IMR-90 (cell line): ENCODE measurements around the gene RAMP3. TPM values are rescaled to one million over a fixed set of nuclear protein-coding genes. Genes with fewer than 3 reads are reported as not detected.

ENCODE experiments used
- ATAC-seq: fragments of 200-7000 bp; cut with Tn5 transposase; 2 replicates; pipeline ENCODE4 v1.9.1; 2020; ENCODE audit warnings: low read depth, mild to moderate bottlenecking, moderate library complexity
- BruUV-seq: library from RNA; stranded (reverse); fragments of 400-500 nt; replicated peaks from 2 replicates; lab custom pipeline; 2021; lab: Mats Ljungman, UMichigan
- CTCF ChIA-PET: fragments of 300-600 bp; formaldehyde crosslinking; extraction: SDS; loops from one replicate; lab custom pipeline; 2021; ENCODE audit warnings: antibody characterized with exemption; lab: Yijun Ruan, JAX
- POLR2A ChIA-PET: fragments of 300-600 bp; sonication (Branson Sonifier 250); formaldehyde crosslinking; loops from one replicate; lab custom pipeline; 2022; ENCODE audit warnings: antibody characterized with exemption; ENCODE audit not compliant: unreplicated experiment; lab: Charles Lee
- DNase-seq: peaks from one replicate; pipeline ENCODE4 v3.0.0; 2013
- H2AFZ ChIP-seq: replicated peaks from 2 replicates; pipeline ENCODE3; 2013; ENCODE audit warnings: low read length, mild to moderate bottlenecking; ENCODE audit not compliant: poor library complexity
- H2AK5ac ChIP-seq: 2 replicates; pipeline ENCODE4 v1.6.1; 2013; ENCODE audit warnings: low read depth, low read length, inconsistent platforms
- H2AK9ac ChIP-seq: replicated peaks from 2 replicates; pipeline ENCODE3; 2013; ENCODE audit warnings: mild to moderate bottlenecking, low read depth, low read length, moderate library complexity; ENCODE audit not compliant: poor library complexity
- H2BK120ac ChIP-seq: 2 replicates; pipeline ENCODE4 v1.6.1; 2013; ENCODE audit warnings: low read depth, low read length, inconsistent platforms
- H2BK15ac ChIP-seq: 3 replicates; pipeline ENCODE4 v1.6.1; 2013; ENCODE audit warnings: low read depth, low read length, inconsistent platforms
- H2BK20ac ChIP-seq: 2 replicates; pipeline ENCODE4 v1.6.1; 2013; ENCODE audit warnings: low read depth, mild to moderate bottlenecking, inconsistent platforms, low read length, moderate library complexity
- H2BK5ac ChIP-seq: 2 replicates; pipeline ENCODE4 v1.6.1; 2013; ENCODE audit warnings: mild to moderate bottlenecking, low read depth, low read length, inconsistent platforms; ENCODE audit not compliant: poor library complexity, severe bottlenecking
- H3K14ac ChIP-seq: replicated peaks from 2 replicates; pipeline ENCODE4 v1.6.1; 2013; ENCODE audit warnings: low read depth, low read length, inconsistent platforms
- H3K18ac ChIP-seq: 2 replicates; pipeline ENCODE4 v1.6.1; 2013; ENCODE audit warnings: low read depth, low read length, control low read depth
- H3K23ac ChIP-seq: 2 replicates; pipeline ENCODE4 v1.6.1; 2013; ENCODE audit warnings: low read depth, low read length, inconsistent platforms
- H3K27ac ChIP-seq: 2 replicates; pipeline ENCODE4 v1.5.1; 2013; ENCODE audit warnings: mild to moderate bottlenecking, control low read depth, low read length; ENCODE audit not compliant: insufficient read depth
- H3K27me3 ChIP-seq: 2 replicates; pipeline ENCODE4 v1.6.1; 2013; ENCODE audit warnings: low read length; ENCODE audit not compliant: control insufficient read depth, insufficient read depth
- H3K36me3 ChIP-seq: 2 replicates; pipeline ENCODE4 v1.6.1; 2013; ENCODE audit warnings: low read length, mixed read lengths; ENCODE audit not compliant: control insufficient read depth, insufficient read depth
- H3K4ac ChIP-seq: 2 replicates; pipeline ENCODE4 v1.6.1; 2013; ENCODE audit warnings: low read depth, low read length, inconsistent platforms
- H3K4me1 ChIP-seq: 2 replicates; pipeline ENCODE4 v1.6.1; 2013; ENCODE audit warnings: low read length, mixed read lengths; ENCODE audit not compliant: control insufficient read depth, insufficient read depth
- H3K4me2 ChIP-seq: 2 replicates; pipeline ENCODE4 v1.6.1; 2013; ENCODE audit warnings: low read depth, mild to moderate bottlenecking, control low read depth, low read length, moderate library complexity
- H3K4me3 ChIP-seq: 2 replicates; pipeline ENCODE4 v1.5.1; 2013; ENCODE audit warnings: low read depth, mild to moderate bottlenecking, control low read depth, low read length, moderate library complexity; ENCODE audit not compliant: insufficient read depth
- H3K56ac ChIP-seq: 2 replicates; pipeline ENCODE4 v1.6.1; 2013; ENCODE audit warnings: low read length, inconsistent platforms; ENCODE audit not compliant: insufficient read depth; ENCODE audit errors: extremely low read depth
- H3K79me1 ChIP-seq, 2 experiments: 2 replicates each; pipeline ENCODE4 v1.6.1; 2013; ENCODE audit warnings: low read length in 2 of 2, inconsistent platforms in 1 of 2, low read depth in 1 of 2
- H3K9ac ChIP-seq: 2 replicates; pipeline ENCODE4 v1.6.1; 2013; ENCODE audit warnings: low read depth, low read length, control low read depth
- H3K9me1 ChIP-seq: 2 replicates; pipeline ENCODE4 v1.6.1; 2013; ENCODE audit warnings: low read length, inconsistent platforms; ENCODE audit not compliant: insufficient read depth
- H3K9me3 ChIP-seq: 2 replicates; pipeline ENCODE4 v1.6.1; 2013; ENCODE audit warnings: low read length; ENCODE audit not compliant: control insufficient read depth, insufficient read depth
- H4K20me1 ChIP-seq: 2 replicates; pipeline ENCODE4 v1.6.1; 2013; ENCODE audit warnings: low read length, inconsistent platforms; ENCODE audit not compliant: insufficient read depth
- H4K5ac ChIP-seq: 2 replicates; pipeline ENCODE4 v1.6.1; 2013; ENCODE audit warnings: mild to moderate bottlenecking, low read depth, low read length, control low read depth
- H4K8ac ChIP-seq, 2 experiments: 2 replicates each; pipeline ENCODE4 v1.6.1; 2013; ENCODE audit warnings: low read depth in 2 of 2, low read length in 2 of 2, control low read depth in 1 of 2, inconsistent platforms in 1 of 2
- H4K91ac ChIP-seq: 2 replicates; pipeline ENCODE4 v1.6.1; 2013; ENCODE audit warnings: low read depth, low read length, inconsistent platforms; ENCODE audit not compliant: insufficient read depth
- BHLHE40 ChIP-seq: fragments of 150-350 bp; IDR thresholded peaks from 2 replicates; pipeline ENCODE4 v1.6.1; 2016; ENCODE audit warnings: mild to moderate bottlenecking, low read depth, low read length
- CEBPB ChIP-seq: IDR thresholded peaks from 2 replicates; pipeline ENCODE4 v1.6.1; 2012; ENCODE audit warnings: low read depth, low read length, improper control_type of control experiment
- CHD1 ChIP-seq: IDR thresholded peaks from 2 replicates; pipeline ENCODE4 v1.6.1; 2012; ENCODE audit warnings: low read depth, low read length, improper control_type of control experiment
- FOS ChIP-seq: fragments of 150-350 bp; IDR thresholded peaks from 2 replicates; pipeline ENCODE4 v1.6.1; 2016; ENCODE audit warnings: low read depth, low read length
- POLR2A ChIP-seq: IDR thresholded peaks from 2 replicates; pipeline ENCODE4 v1.6.1; 2012; ENCODE audit warnings: mild to moderate bottlenecking, low read depth, low read length
- RAD21 ChIP-seq: IDR thresholded peaks from 2 replicates; pipeline ENCODE4 v1.6.1; 2012; ENCODE audit warnings: low read length, improper control_type of control experiment
- SMC3 ChIP-seq: fragments of 150-350 bp; IDR thresholded peaks from 2 replicates; pipeline ENCODE4 v1.6.1; 2016; ENCODE audit warnings: low read depth, mild to moderate bottlenecking, antibody characterized with exemption, low read length, moderate library complexity
- WGBS, 2 experiments: methylation state at CpG; one replicate each; pipeline versions ENCODE4 v1.1.5 to v1.1.7; 2013; ENCODE audit warnings: missing lambda C conversion rate in 2 of 2; ENCODE audit not compliant: insufficient read length in 1 of 2; ENCODE audit errors: extremely low coverage in 2 of 2; 5-methylcytosine and 5-hydroxymethylcytosine counted together
- dilution Hi-C: fragments of 300-500 bp; cut with HindIII; formaldehyde crosslinking; loops from one replicate; pipeline ENCODE4 v1.14.3; 2018; ENCODE audit warnings: low sequenced_read_pairs; ENCODE audit not compliant: unreplicated experiment
- in situ Hi-C: fragments of 300-500 bp; cut with MboI; formaldehyde crosslinking; loops from 3 replicates; pipeline ENCODE4 v1.14.3; 2019; ENCODE audit warnings: low sequenced_read_pairs, inconsistent platforms, mixed read lengths
- intact Hi-C: fragments of 100-400 bp; cut with micrococcal nuclease; formaldehyde crosslinking; loops from 2 replicates; pipeline ENCODE4 v1.10.0; 2022
- polyA plus RNA-seq, 3 experiments: library from polyadenylated mRNA; depleted of rRNA; stranded (reverse); fragments of >200 nt; gene quantifications; 2 replicates each; pipeline ENCODE4 v1.2.3, GENCODE V29; 2012; ENCODE audit warnings: low replicate concordance in 1 of 3
- total RNA-seq: library from RNA; depleted of rRNA; stranded (reverse); fragments of >200 nt; gene quantifications from 2 replicates; pipeline ENCODE4 v1.2.3, GENCODE V29; 2012
- TF ChIP-seq, protein P1 (sequence below): fragments of 150-350 bp; IDR thresholded peaks from 2 replicates; pipeline ENCODE4 v1.6.1; 2017; ENCODE audit warnings: mild to moderate bottlenecking, antibody characterized with exemption, low read length, low read depth
- TF ChIP-seq, protein P2 (sequence below): conservative IDR thresholded peaks from 2 replicates; pipeline ENCODE4 v1.5.1; 2012; ENCODE audit warnings: mild to moderate bottlenecking, low read depth, low read length, improper control_type of control experiment
- TF ChIP-seq, protein P3 (sequence below): fragments of 150-350 bp; IDR thresholded peaks from 2 replicates; pipeline ENCODE4 v1.6.1; 2016; ENCODE audit warnings: low read depth, mild to moderate bottlenecking, low read length, moderate library complexity, borderline replicate concordance

Gene RAMP3
- total and polyA plus RNA-seq, 2 of the 4 experiments (the other 2 are of a cell fraction): not detected

DNA sequence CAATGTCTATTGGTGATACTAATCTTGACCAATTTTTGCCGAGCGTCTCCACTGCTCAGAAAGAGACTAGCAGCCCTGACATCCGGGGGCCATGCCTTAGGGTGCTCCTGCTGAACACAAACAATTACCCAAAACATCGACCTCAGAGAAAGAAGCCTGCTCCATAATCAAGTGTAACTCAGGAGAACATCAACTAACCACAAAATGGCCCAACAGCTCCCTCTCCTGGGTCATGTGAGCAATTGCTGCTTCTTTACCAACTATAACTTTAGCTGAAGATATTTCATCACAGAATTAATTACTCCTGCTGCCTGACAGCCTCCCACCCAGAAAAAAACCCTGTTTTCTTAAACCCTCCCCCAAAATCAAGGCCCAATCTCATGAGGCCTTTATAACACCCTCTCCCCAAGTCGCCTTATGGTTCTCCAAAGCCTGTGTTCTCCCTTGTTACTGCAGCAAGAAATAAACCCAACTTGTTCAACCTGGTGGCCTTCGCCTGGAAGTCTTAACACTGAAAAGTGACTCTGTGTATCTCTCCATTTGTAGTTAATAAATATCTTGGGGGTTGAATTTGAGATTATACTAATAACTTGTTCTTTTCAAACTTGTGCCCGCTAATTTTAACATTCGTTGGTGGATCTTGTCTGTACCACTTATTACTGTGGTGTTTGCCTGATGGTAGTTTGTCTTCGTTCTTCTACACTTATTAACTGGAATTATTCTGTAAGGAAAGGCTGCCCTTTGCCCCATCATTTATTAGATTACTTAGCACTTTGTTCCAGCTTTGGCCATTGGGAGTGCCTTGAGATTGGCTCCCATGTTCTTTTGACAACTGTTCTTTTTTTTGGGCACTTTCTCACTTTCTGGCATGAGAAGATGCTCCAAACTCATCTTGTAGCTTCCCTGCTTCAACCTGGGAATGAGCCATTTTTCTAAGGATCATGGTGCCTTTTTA is 21.2 kb upstream of the RAMP3 start:
- H2AK5ac ChIP-seq: no peak overlapping the region
- no peaks in the 10 kb centered on the region; the same call in 1 of the 2 replicates for H3K9me1 ChIP-seq
- no peak overlapping the region for H3K56ac ChIP-seq
- H3K36me3 ChIP-seq: no peaks in the 10 kb centered on the region
- H3K9ac ChIP-seq: no peak overlapping the region
- BruUV-seq: no TSS peak
- no peak overlapping the region for H3K27ac ChIP-seq
- H3K4ac ChIP-seq: no peak overlapping the region
- WGBS, 2 experiments: 0% methylated on average over 2 of the region's 9 CpGs; no CpG with 5 or more reads in 1 of the 2 experiments
- no peak overlapping the region for H2BK15ac ChIP-seq
- intact Hi-C loops (loop anchor here (1.0 to 5.0 kb wide), 5 partner anchors 164 to 548 kb away; partner anchors contain the start of gene PPIA), dilution Hi-C loops (no loop called here), in situ Hi-C loops (loop anchor here (10.0 kb wide), 3 partner anchors 172 to 542 kb away; no protein-coding TSS in a partner anchor)
- peaks cover 25% of the 10 kb centered on the region for H3K27me3 ChIP-seq
- H3K23ac ChIP-seq: no peak overlapping the region
- H3K4me3 ChIP-seq: no peak overlapping the region
- H2AK9ac ChIP-seq: no peak overlapping the region
- CTCF ChIA-PET: interaction anchor here (0.6 to 3.0 kb wide), 8 partner anchors 8 to 287 kb away, joined by 3 to 31 read pairs (median 4); partner anchors contain the start of gene TBRG4
- H3K14ac ChIP-seq: no peak overlapping the region
- no peak overlapping the region for H4K5ac ChIP-seq
- ATAC-seq (peak; percentile 89), DNase-seq (peak; percentile 74)
- H3K9me3 ChIP-seq: no peaks in the 10 kb centered on the region
- H3K4me2 ChIP-seq: no peak overlapping the region
- TF ChIP-seq RAD21 (peak; percentile 95), CEBPB (peak; percentile 61), SMC3 (peak; percentile 86), POLR2A (0 out of 2 replicates have a peak, but pooled peaks have one; percentile 18), FOS (no peak), BHLHE40 (no peak), CHD1 (no peak)
- TF ChIP-seq, protein P1, sequence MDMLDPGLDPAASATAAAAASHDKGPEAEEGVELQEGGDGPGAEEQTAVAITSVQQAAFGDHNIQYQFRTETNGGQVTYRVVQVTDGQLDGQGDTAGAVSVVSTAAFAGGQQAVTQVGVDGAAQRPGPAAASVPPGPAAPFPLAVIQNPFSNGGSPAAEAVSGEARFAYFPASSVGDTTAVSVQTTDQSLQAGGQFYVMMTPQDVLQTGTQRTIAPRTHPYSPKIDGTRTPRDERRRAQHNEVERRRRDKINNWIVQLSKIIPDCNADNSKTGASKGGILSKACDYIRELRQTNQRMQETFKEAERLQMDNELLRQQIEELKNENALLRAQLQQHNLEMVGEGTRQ: no peak; the same call in 1 of the 2 replicates
- TF ChIP-seq, protein P2, sequence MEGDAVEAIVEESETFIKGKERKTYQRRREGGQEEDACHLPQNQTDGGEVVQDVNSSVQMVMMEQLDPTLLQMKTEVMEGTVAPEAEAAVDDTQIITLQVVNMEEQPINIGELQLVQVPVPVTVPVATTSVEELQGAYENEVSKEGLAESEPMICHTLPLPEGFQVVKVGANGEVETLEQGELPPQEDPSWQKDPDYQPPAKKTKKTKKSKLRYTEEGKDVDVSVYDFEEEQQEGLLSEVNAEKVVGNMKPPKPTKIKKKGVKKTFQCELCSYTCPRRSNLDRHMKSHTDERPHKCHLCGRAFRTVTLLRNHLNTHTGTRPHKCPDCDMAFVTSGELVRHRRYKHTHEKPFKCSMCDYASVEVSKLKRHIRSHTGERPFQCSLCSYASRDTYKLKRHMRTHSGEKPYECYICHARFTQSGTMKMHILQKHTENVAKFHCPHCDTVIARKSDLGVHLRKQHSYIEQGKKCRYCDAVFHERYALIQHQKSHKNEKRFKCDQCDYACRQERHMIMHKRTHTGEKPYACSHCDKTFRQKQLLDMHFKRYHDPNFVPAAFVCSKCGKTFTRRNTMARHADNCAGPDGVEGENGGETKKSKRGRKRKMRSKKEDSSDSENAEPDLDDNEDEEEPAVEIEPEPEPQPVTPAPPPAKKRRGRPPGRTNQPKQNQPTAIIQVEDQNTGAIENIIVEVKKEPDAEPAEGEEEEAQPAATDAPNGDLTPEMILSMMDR: peak; percentile 96
- TF ChIP-seq, protein P3, sequence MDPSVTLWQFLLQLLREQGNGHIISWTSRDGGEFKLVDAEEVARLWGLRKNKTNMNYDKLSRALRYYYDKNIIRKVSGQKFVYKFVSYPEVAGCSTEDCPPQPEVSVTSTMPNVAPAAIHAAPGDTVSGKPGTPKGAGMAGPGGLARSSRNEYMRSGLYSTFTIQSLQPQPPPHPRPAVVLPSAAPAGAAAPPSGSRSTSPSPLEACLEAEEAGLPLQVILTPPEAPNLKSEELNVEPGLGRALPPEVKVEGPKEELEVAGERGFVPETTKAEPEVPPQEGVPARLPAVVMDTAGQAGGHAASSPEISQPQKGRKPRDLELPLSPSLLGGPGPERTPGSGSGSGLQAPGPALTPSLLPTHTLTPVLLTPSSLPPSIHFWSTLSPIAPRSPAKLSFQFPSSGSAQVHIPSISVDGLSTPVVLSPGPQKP: no peak
- H3K18ac ChIP-seq: no peak overlapping the region
- no peak overlapping the region for H2BK20ac ChIP-seq
- H4K20me1 ChIP-seq: no peaks in the 10 kb centered on the region
- POLR2A ChIA-PET: no interaction called here
- no peaks in the 10 kb centered on the region for H3K79me1 ChIP-seq
- H4K91ac ChIP-seq: no peak overlapping the region
- no peak overlapping the region for H2AFZ ChIP-seq
- H4K8ac ChIP-seq: no peak overlapping the region
- no peak overlapping the region for H2BK120ac ChIP-seq
- no peaks in the 10 kb centered on the region for H3K4me1 ChIP-seq
- no peak overlapping the region for H2BK5ac ChIP-seq
